Right kidney (tissue), 1 donor: ENCODE measurements around the gene PRTG.
A peak's percentile ranks its signal among the peaks of the same experiment; 100 is the strongest.
"Not testable (repeated sequence)": the region's sequence is repeated elsewhere in the genome, so short reads cannot be mapped to it uniquely, and the experiment has no call there.

Experiments used
- DNase-seq: peaks from one replicate; pipeline ENCODE4 v3.0.0-alpha.2; 2016

The PRTG gene

GRCh38 chr15:55742498-55742926 is 440 bp downstream of the PRTG start:
- DNase-seq: no peak

GRCh38 chr15:55741833-55742497 is 987 bp downstream of the PRTG start:
- no peak for DNase-seq

GRCh38 chr15:55740981-55741832 is 1.7 kb downstream of the PRTG start:
- peak; percentile 63 for DNase-seq

GRCh38 chr15:55740359-55740878 is 2.5 kb downstream of the PRTG start:
- DNase-seq: peak; percentile 28

GRCh38 chr15:55739641-55740040 is 3.3 kb downstream of the PRTG start:
- no peak for DNase-seq

GRCh38 chr15:55738715-55739114 is 4.2 kb downstream of the PRTG start:
- no peak for DNase-seq

- DNase-seq: peak; percentile 31
Observed at GRCh38 chr15:55737373-55737772, 5.6 kb downstream of the PRTG start.

- DNase-seq: no peak
Observed at GRCh38 chr15:55736756-55737155, 6.2 kb downstream of the PRTG start.

GRCh38 chr15:55734641-55735040 is 8.3 kb downstream of the PRTG start:
- DNase-seq: no peak

GRCh38 chr15:55733461-55733860 is 9.5 kb downstream of the PRTG start:
- not testable (repeated sequence) for DNase-seq

- no peak for DNase-seq
Observed at GRCh38 chr15:55721554-55722185, 21.3 kb downstream of the PRTG start.

GRCh38 chr15:55715355-55716076 is 27.4 kb downstream of the PRTG start:
- no peak for DNase-seq

GRCh38 chr15:55714064-55714463 is 28.9 kb downstream of the PRTG start:
- DNase-seq: no peak

GRCh38 chr15:55712363-55712762 is 30.6 kb downstream of the PRTG start:
- DNase-seq: no peak

GRCh38 chr15:55710286-55710685 is 32.7 kb downstream of the PRTG start:
- no peak for DNase-seq

- DNase-seq: no peak
Observed at GRCh38 chr15:55709458-55709857, 33.5 kb downstream of the PRTG start.

GRCh38 chr15:55708720-55709119 is 34.2 kb downstream of the PRTG start:
- no peak for DNase-seq

GRCh38 chr15:55707951-55708350 is 35.0 kb downstream of the PRTG start:
- DNase-seq: no peak

- DNase-seq: no peak
Observed at GRCh38 chr15:55707518-55707917, 35.4 kb downstream of the PRTG start.

- DNase-seq: peak; percentile 12
Observed at GRCh38 chr15:55703873-55704301, 39.1 kb downstream of the PRTG start.

- no peak for DNase-seq
Observed at GRCh38 chr15:55700876-55701275, 42.1 kb downstream of the PRTG start.

GRCh38 chr15:55698653-55699052 is 44.3 kb downstream of the PRTG start:
- no peak for DNase-seq
